H9 (cell line): Measurements from ENCODE around the gene GIMAP4. TPM values are rescaled to one million over a fixed set of nuclear protein-coding genes. Genes with fewer than 3 reads are reported as not detected.

Source experiments
- DNase-seq: peaks from one replicate; pipeline ENCODE4 v3.0.0-alpha.2; 2017
- H2AFZ ChIP-seq: one replicate; pipeline ENCODE4 v1.6.1; 2013; ENCODE audit warnings: mild to moderate bottlenecking, low read length, control low read depth, moderate library complexity
- H2AK5ac ChIP-seq: 2 replicates; pipeline ENCODE4 v1.6.1; 2013; ENCODE audit warnings: low read length, control low read depth, mixed read lengths; ENCODE audit not compliant: insufficient read length
- H2BK120ac ChIP-seq: one replicate; pipeline ENCODE4 v1.6.1; 2013; ENCODE audit warnings: low read depth, mild to moderate bottlenecking, low read length, control low read depth, inconsistent platforms; ENCODE audit not compliant: poor library complexity, severe bottlenecking
- H2BK12ac ChIP-seq: 2 replicates; pipeline ENCODE4 v1.6.1; 2013; ENCODE audit warnings: low read length, control low read depth, mixed read lengths, low read depth; ENCODE audit not compliant: insufficient read length
- H2BK15ac ChIP-seq: 2 replicates; pipeline ENCODE4 v1.6.1; 2013; ENCODE audit warnings: low read depth, low read length, control low read depth
- H2BK20ac ChIP-seq: one replicate; pipeline ENCODE4 v1.6.1; 2013; ENCODE audit warnings: low read depth, mild to moderate bottlenecking, low read length, control low read depth, inconsistent platforms; ENCODE audit not compliant: poor library complexity, severe bottlenecking
- H2BK5ac ChIP-seq: 2 replicates; pipeline ENCODE4 v1.6.1; 2013; ENCODE audit warnings: low read length, control low read depth, mixed read lengths; ENCODE audit not compliant: insufficient read length
- H3K14ac ChIP-seq: 2 replicates; pipeline ENCODE4 v1.6.1; 2013; ENCODE audit warnings: low read length, control low read depth; ENCODE audit not compliant: insufficient read depth
- H3K18ac ChIP-seq: 2 replicates; pipeline ENCODE4 v1.6.1; 2013; ENCODE audit warnings: low read depth, mild to moderate bottlenecking, mixed read lengths, low read length, control low read depth; ENCODE audit not compliant: insufficient read length
- H3K23ac ChIP-seq: 2 replicates; pipeline ENCODE4 v1.6.1; 2013; ENCODE audit warnings: low read length, control low read depth, mixed read lengths, low read depth; ENCODE audit not compliant: insufficient read length
- H3K23me2 ChIP-seq: 2 replicates; pipeline ENCODE4 v1.6.1; 2013; ENCODE audit warnings: low read depth, mild to moderate bottlenecking, mixed read lengths, low read length, control low read depth; ENCODE audit not compliant: insufficient read length, poor library complexity, severe bottlenecking
- H3K27ac ChIP-seq: 2 replicates; pipeline ENCODE4 v1.5.1; 2013; ENCODE audit warnings: low read length, control low read depth, mixed read lengths, low read depth; ENCODE audit not compliant: insufficient read length
- H3K27me3 ChIP-seq: 2 replicates; pipeline ENCODE4 v1.6.1; 2013; ENCODE audit warnings: low read length, control low read depth, inconsistent platforms; ENCODE audit not compliant: insufficient read depth
- H3K4ac ChIP-seq: 2 replicates; pipeline ENCODE4 v1.6.1; 2013; ENCODE audit warnings: low read depth, mild to moderate bottlenecking, control low read depth, inconsistent platforms, low read length, moderate library complexity
- H3K4me1 ChIP-seq: 2 replicates; pipeline ENCODE4 v1.6.1; 2013; ENCODE audit warnings: low read length, control low read depth, inconsistent platforms; ENCODE audit not compliant: insufficient read depth
- H3K4me2 ChIP-seq: 2 replicates; pipeline ENCODE4 v1.6.1; 2013; ENCODE audit warnings: low read length, control low read depth, mixed read lengths; ENCODE audit not compliant: insufficient read length, insufficient read depth
- H3K56ac ChIP-seq: 2 replicates; pipeline ENCODE4 v1.6.1; 2013; ENCODE audit warnings: low read depth, mild to moderate bottlenecking, mixed read lengths, low read length, control low read depth; ENCODE audit not compliant: insufficient read length
- H3K79me1 ChIP-seq: 2 replicates; pipeline ENCODE4 v1.6.1; 2013; ENCODE audit warnings: low read depth, mild to moderate bottlenecking, moderate library complexity, low read length, control low read depth, inconsistent platforms; ENCODE audit not compliant: insufficient read depth, poor library complexity, severe bottlenecking
- H3K79me2 ChIP-seq: 2 replicates; pipeline ENCODE4 v1.6.1; 2013; ENCODE audit warnings: low read length, control low read depth, inconsistent platforms; ENCODE audit not compliant: insufficient read depth
- H3K9ac ChIP-seq: 2 replicates; pipeline ENCODE4 v1.6.1; 2013; ENCODE audit warnings: low read length, control low read depth, mixed read lengths; ENCODE audit not compliant: insufficient read length; ENCODE audit errors: extremely low read depth
- H3K9me3 ChIP-seq: one replicate; pipeline ENCODE4 v1.6.1; 2013; ENCODE audit warnings: low read depth, low read length, inconsistent platforms; ENCODE audit not compliant: control insufficient read depth
- H3T11ph ChIP-seq: one replicate; pipeline ENCODE4 v1.6.1; 2013; ENCODE audit warnings: mild to moderate bottlenecking, low read length, control low read depth, inconsistent platforms
- H4K20me1 ChIP-seq: one replicate; pipeline ENCODE4 v1.6.1; 2013; ENCODE audit not compliant: control insufficient read depth, insufficient read length, insufficient read depth
- H4K5ac ChIP-seq: 2 replicates; pipeline ENCODE4 v1.6.1; 2013; ENCODE audit warnings: low read depth, mild to moderate bottlenecking, mixed read lengths, low read length, control low read depth; ENCODE audit not compliant: insufficient read length
- H4K8ac ChIP-seq: replicated peaks from 2 replicates; pipeline ENCODE4 v1.6.1; 2013; ENCODE audit warnings: low read length, control low read depth, mixed read lengths, low read depth; ENCODE audit not compliant: insufficient read length
- H4K91ac ChIP-seq: 2 replicates; pipeline ENCODE4 v1.6.1; 2013; ENCODE audit warnings: low read depth, mild to moderate bottlenecking, moderate library complexity, mixed read lengths, low read length, control low read depth; ENCODE audit not compliant: insufficient read length
- H3K27ac Mint-ChIP-seq, 3 experiments: 2 replicates in 2 of 3; 3 replicates in 1 of 3; pipeline ENCODE4 v1.8.0; 2020 to 2021; ENCODE audit warnings: mixed read lengths in 3 of 3, mild to moderate bottlenecking in 1 of 3, moderate library complexity in 1 of 3
- H3K27me3 Mint-ChIP-seq: 2 replicates; pipeline ENCODE4 v1.8.0; 2021; ENCODE audit warnings: low read depth, mild to moderate bottlenecking, moderate library complexity, mixed read lengths
- H3K36me3 Mint-ChIP-seq, 3 experiments: 2 replicates in 2 of 3; 3 replicates in 1 of 3; pipeline ENCODE4 v1.8.0; 2020 to 2021; ENCODE audit warnings: low read depth in 3 of 3, mixed read lengths in 3 of 3; ENCODE audit not compliant: insufficient read depth in 1 of 3
- H3K4me1 Mint-ChIP-seq, 2 experiments: 2 replicates each; pipeline ENCODE4 v1.8.0; 2020; ENCODE audit warnings: mixed read lengths in 2 of 2
- H3K4me3 Mint-ChIP-seq, 2 experiments: 2 replicates in 1 of 2; 3 replicates in 1 of 2; pipeline ENCODE4 v1.8.0; 2020 to 2021; ENCODE audit warnings: mild to moderate bottlenecking in 2 of 2, mixed read lengths in 2 of 2, moderate library complexity in 1 of 2
- H3K9me3 Mint-ChIP-seq, 2 experiments: 2 replicates in 1 of 2; 3 replicates in 1 of 2; pipeline ENCODE4 v1.8.0; 2020; ENCODE audit warnings: mild to moderate bottlenecking in 2 of 2, mixed read lengths in 2 of 2, moderate library complexity in 1 of 2
- CTCF ChIP-seq: fragments of 200-600 bp; sonication (generic); conservative IDR thresholded peaks from 3 replicates; pipeline ENCODE4 v1.8.0; 2021; ENCODE audit warnings: antibody characterized with exemption, mild to moderate bottlenecking
- WGBS: extraction: QIAGEN DNeasy Blood & Tissue Kit; methylation state at CpG from one replicate; pipeline ENCODE4 v1.1.7; 2013; ENCODE audit warnings: missing lambda C conversion rate, low lambda C conversion rate, mixed read lengths; ENCODE audit not compliant: insufficient read length; ENCODE audit errors: extremely low coverage; 5-methylcytosine and 5-hydroxymethylcytosine counted together
- total RNA-seq: library from RNA; stranded (reverse); gene quantifications from 2 replicates; pipeline ENCODE4 v1.2.1, GENCODE V29; 2021

Gene GIMAP4
- total RNA-seq, 1 experiment from 2014 or later: not detected

- H3K27me3 ChIP-seq: no peaks in the 10 kb centered on the region
- no peak overlapping the region for H2BK15ac ChIP-seq
- H2AK5ac ChIP-seq: no peak overlapping the region
- H3K79me2 ChIP-seq: no peaks in the 10 kb centered on the region
- no peak overlapping the region for H3K27ac ChIP-seq
- peaks cover 30% of the 10 kb centered on the region for H3K27me3 Mint-ChIP-seq
- H3K9me3 ChIP-seq: no peaks in the 10 kb centered on the region
- H3K4me1 ChIP-seq: peaks cover 7% of the 10 kb centered on the region; the same call in 1 of the 2 replicates
- H3K23ac ChIP-seq: no peak overlapping the region
- H2AFZ ChIP-seq: no peak overlapping the region
- no peak overlapping the region for H2BK20ac ChIP-seq
- H3K4me2 ChIP-seq: no peak overlapping the region
- H3K56ac ChIP-seq: no peak overlapping the region
- no peak overlapping the region for H3K4ac ChIP-seq
- no peak for DNase-seq
- no peak overlapping the region for H4K8ac ChIP-seq
- TF ChIP-seq CTCF: no peak
- no peaks in the 10 kb centered on the region for H4K20me1 ChIP-seq
- H3K4me1 Mint-ChIP-seq: peaks cover 40 to 43% of the 10 kb centered on the region in 2 experiments
- H3K27ac Mint-ChIP-seq: no peak overlapping the region
- H3K79me1 ChIP-seq: no peaks in the 10 kb centered on the region
- H3K14ac ChIP-seq: no peak overlapping the region
- no peak overlapping the region for H3K18ac ChIP-seq
- no peak overlapping the region for H4K5ac ChIP-seq
- no CpG with 5 or more reads among the region's 1 CpG for WGBS
- no peak overlapping the region for H3K4me3 Mint-ChIP-seq
- no peak overlapping the region for H4K91ac ChIP-seq
- H3T11ph ChIP-seq: no peak overlapping the region
- H2BK5ac ChIP-seq: no peak overlapping the region
- H3K23me2 ChIP-seq: no peaks in the 10 kb centered on the region
- no peak overlapping the region for H3K9ac ChIP-seq
- no peaks in the 10 kb centered on the region for H3K36me3 Mint-ChIP-seq
- no peak overlapping the region for H2BK12ac ChIP-seq
- H2BK120ac ChIP-seq: no peak overlapping the region
- H3K9me3 Mint-ChIP-seq: no peaks in the 10 kb centered on the region; a peak in 1 of 5 replicates
These were observed 618 bp upstream of the GIMAP4 start for GRCh38 chr7:150566572-150566971.
